DND-41 (cell line): ENCODE results near the gene ZDHHC12.

ENCODE experiments used
- ATAC-seq: fragments of 200-7000 bp; cut with Tn5 transposase; 3 replicates; pipeline ENCODE4 v1.9.1; 2021; ENCODE audit warnings: low read depth; ENCODE audit not compliant: insufficient read depth
- DNase-seq: peaks from one replicate; pipeline ENCODE4 v3.0.0-alpha.2; 2020
- H2AFZ ChIP-seq: 2 replicates; pipeline ENCODE4 v1.6.0; 2012; ENCODE audit warnings: low read depth, low read length
- H3K27ac ChIP-seq: 2 replicates; pipeline ENCODE4 v1.5.1; 2012; ENCODE audit warnings: low read length, inconsistent platforms
- H3K27me3 ChIP-seq: fragments of 200-600 bp; sonication (generic); 2 replicates; pipeline ENCODE4 v1.6.0; 2012; ENCODE audit warnings: low read length, mild to moderate bottlenecking, inconsistent platforms; ENCODE audit not compliant: insufficient read depth, poor library complexity
- H3K36me3 ChIP-seq: 2 replicates; pipeline ENCODE4 v1.5.1; 2012; ENCODE audit warnings: low read length, inconsistent platforms; ENCODE audit not compliant: insufficient read depth
- H3K4me1 ChIP-seq: 2 replicates; pipeline ENCODE4 v1.5.1; 2012; ENCODE audit warnings: mild to moderate bottlenecking, low read length; ENCODE audit not compliant: insufficient read depth
- H3K4me2 ChIP-seq: 2 replicates; pipeline ENCODE4 v1.6.0; 2012; ENCODE audit warnings: mild to moderate bottlenecking, moderate library complexity, low read length, inconsistent platforms; ENCODE audit not compliant: insufficient read depth
- H3K4me3 ChIP-seq, 2 experiments: fragments of 200-600 bp in 1 of 2; shearing (Covaris generic) in 1 of 2; 2 replicates each; pipeline ENCODE4 v1.5.1; 2012 to 2016; ENCODE audit warnings: inconsistent platforms in 2 of 2, low read length in 2 of 2, mild to moderate bottlenecking in 2 of 2, low read depth in 1 of 2, moderate library complexity in 1 of 2
- H3K79me2 ChIP-seq: 2 replicates; pipeline ENCODE4 v1.6.0; 2012; ENCODE audit warnings: low read length, inconsistent platforms; ENCODE audit not compliant: insufficient read depth
- H3K9ac ChIP-seq: 2 replicates; pipeline ENCODE4 v1.6.0; 2012; ENCODE audit warnings: low read depth, mild to moderate bottlenecking, inconsistent platforms, low read length, moderate library complexity
- H3K9me3 ChIP-seq: 2 replicates; pipeline ENCODE4 v1.5.1; 2012; ENCODE audit warnings: low read length, moderate library complexity, mild to moderate bottlenecking, inconsistent platforms; ENCODE audit not compliant: insufficient read depth, severe bottlenecking
- H4K20me1 ChIP-seq: 2 replicates; pipeline ENCODE4 v1.6.0; 2012; ENCODE audit warnings: low read length; ENCODE audit not compliant: insufficient read depth
- EZH2 ChIP-seq: IDR thresholded peaks from 3 replicates; pipeline ENCODE4 v1.6.1; 2012; ENCODE audit warnings: borderline replicate concordance, low read depth, mild to moderate bottlenecking, moderate library complexity, low read length, inconsistent platforms; ENCODE audit not compliant: severe bottlenecking
- TF ChIP-seq, protein P1 (sequence below): IDR thresholded peaks from 2 replicates; pipeline ENCODE4 v1.5.1; 2012; ENCODE audit warnings: borderline replicate concordance, low read length, moderate library complexity, mild to moderate bottlenecking; ENCODE audit not compliant: poor library complexity, severe bottlenecking; ENCODE audit errors: extremely low read depth

Gene ZDHHC12

DNA sequence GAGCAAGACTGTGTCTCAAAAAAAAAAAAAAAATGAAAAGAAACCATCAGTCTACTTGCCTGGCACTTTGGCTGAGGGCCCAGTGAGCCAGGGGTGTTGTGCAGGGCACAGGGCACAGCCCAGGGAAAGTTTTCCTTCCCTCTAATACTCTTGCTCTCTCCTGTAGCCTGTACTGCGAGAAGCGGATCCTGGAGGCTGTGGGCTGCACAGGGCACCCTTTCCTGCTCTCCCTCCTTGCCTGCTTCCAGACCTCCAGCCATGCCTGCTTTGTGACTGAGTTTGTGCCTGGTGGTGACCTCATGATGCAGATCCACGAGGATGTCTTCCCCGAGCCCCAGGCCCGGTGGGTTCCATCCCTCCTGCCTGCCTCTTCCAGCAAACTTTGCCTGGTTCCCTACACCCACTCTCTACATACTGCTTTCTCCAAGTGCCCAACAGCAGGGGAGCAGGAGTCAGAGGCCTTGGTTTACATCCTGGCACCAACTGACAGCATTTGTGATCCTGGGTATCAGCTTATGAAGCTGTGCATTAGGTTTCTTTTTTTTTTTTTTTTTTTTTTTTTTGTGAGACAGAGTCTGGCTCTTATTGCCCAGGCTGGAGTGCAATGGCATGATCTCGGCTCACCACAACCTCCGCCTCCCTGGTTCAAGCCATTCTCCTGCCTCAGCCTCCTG lies 7.2 kb downstream of the ZDHHC12 start:
- Histone ChIP-seq H3K27ac (no peak overlapping the region), H3K79me2 (no peaks in the 10 kb centered on the region), H3K9ac (no peak overlapping the region), H3K4me2 (no peak overlapping the region), H3K36me3 (peaks cover 24% of the 10 kb centered on the region), H3K4me1 (no peaks in the 10 kb centered on the region), H3K9me3 (no peaks in the 10 kb centered on the region), H2AFZ (no peak overlapping the region), H3K27me3 (no peaks in the 10 kb centered on the region), H4K20me1 (no peaks in the 10 kb centered on the region), H3K4me3 (no peak overlapping the region)
- TF ChIP-seq EZH2: no peak
- TF ChIP-seq, protein P1, sequence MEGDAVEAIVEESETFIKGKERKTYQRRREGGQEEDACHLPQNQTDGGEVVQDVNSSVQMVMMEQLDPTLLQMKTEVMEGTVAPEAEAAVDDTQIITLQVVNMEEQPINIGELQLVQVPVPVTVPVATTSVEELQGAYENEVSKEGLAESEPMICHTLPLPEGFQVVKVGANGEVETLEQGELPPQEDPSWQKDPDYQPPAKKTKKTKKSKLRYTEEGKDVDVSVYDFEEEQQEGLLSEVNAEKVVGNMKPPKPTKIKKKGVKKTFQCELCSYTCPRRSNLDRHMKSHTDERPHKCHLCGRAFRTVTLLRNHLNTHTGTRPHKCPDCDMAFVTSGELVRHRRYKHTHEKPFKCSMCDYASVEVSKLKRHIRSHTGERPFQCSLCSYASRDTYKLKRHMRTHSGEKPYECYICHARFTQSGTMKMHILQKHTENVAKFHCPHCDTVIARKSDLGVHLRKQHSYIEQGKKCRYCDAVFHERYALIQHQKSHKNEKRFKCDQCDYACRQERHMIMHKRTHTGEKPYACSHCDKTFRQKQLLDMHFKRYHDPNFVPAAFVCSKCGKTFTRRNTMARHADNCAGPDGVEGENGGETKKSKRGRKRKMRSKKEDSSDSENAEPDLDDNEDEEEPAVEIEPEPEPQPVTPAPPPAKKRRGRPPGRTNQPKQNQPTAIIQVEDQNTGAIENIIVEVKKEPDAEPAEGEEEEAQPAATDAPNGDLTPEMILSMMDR: no peak
- DNase-seq (no peak), ATAC-seq (no peak)

DNA sequence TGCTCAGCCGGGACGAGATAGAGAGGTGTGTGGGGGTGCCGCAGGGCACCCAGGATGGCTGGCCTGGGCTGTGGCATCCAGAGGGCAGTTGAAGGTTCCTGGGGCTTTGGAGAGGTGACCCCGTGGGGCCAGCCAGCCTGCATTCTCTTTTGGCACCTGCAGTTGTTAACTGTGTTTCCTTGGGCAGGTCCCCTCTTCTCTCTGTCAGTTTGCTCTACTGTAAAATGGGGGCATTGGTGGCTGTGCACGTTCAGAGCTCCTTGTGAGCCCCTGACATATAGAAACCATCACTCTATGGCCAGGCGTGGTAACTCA lies 8.5 kb downstream of the ZDHHC12 start:
- DNase-seq (no peak), ATAC-seq (no peak)
- peaks cover 16% of the 10 kb centered on the region for H3K36me3 ChIP-seq
- H3K4me1 ChIP-seq: no peaks in the 10 kb centered on the region
- no peak for TF ChIP-seq EZH2
- TF ChIP-seq, protein P1: no peak
- no peak overlapping the region for H3K4me2 ChIP-seq
- no peak overlapping the region for H3K9ac ChIP-seq
- H3K27me3 ChIP-seq: no peaks in the 10 kb centered on the region
- H3K9me3 ChIP-seq: no peaks in the 10 kb centered on the region
- no peak overlapping the region for H3K4me3 ChIP-seq
- no peak overlapping the region for H3K27ac ChIP-seq
- no peaks in the 10 kb centered on the region for H4K20me1 ChIP-seq
- no peaks in the 10 kb centered on the region for H3K79me2 ChIP-seq
- H2AFZ ChIP-seq: no peak overlapping the region

DNA sequence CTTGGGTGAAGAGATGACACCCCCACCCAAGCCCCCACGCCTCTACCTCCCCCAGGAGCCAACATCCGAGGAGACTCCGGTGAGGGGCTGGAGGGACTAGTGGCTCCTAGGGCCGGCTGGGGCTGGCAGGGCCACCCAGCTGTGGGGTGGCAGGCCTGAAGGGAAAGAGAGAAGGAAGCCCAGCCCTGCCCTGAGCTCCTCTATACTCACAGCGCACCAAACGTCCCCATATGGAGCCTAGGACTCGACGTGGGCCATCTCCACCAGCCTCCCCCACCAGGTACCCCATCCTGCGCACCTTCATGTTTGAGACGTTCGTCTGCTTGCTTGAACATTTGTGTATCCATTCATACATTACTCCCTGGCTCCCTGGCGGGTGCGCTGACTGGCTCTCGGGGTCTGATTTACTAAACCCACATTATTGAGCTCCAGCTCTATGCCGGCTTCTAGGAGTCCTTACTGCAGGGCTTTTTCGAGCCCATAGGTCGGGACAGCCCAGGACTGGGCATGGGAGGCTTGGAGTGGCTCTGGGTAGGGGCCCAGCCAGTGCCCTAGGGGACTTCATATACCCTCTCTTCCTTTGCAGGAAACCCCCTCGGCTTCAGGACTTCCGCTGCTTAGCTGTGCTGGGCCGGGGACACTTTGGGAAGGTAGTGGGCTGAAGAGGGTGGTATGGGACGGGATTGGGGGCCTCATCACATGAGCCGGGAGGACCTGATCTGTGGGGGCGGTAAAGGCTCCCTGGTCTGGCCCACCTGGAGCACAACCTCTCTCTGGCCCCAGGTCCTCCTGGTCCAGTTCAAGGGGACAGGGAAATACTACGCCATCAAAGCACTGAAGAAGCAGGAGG lies 9.1 kb downstream of the ZDHHC12 start:
- ATAC-seq: no peak
- H3K27ac ChIP-seq: no peak overlapping the region
- no peaks in the 10 kb centered on the region for H3K27me3 ChIP-seq
- no peak overlapping the region for H2AFZ ChIP-seq
- H3K4me3 ChIP-seq: no peak overlapping the region
- no peak overlapping the region for H3K9ac ChIP-seq
- H3K79me2 ChIP-seq: no peaks in the 10 kb centered on the region
- H3K4me1 ChIP-seq: no peaks in the 10 kb centered on the region
- no peaks in the 10 kb centered on the region for H3K9me3 ChIP-seq
- TF ChIP-seq EZH2: no peak
- TF ChIP-seq, protein P1: no peak
- no peaks in the 10 kb centered on the region for H4K20me1 ChIP-seq
- H3K4me2 ChIP-seq: no peak overlapping the region
- H3K36me3 ChIP-seq: peaks cover 16% of the 10 kb centered on the region
- DNase-seq: no peak
